Lower leg skin (tissue), 3 donors: ENCODE measurements around the gene CCDC187.

Experiments used
- CTCF ChIP-seq, 3 donors: fragments of 450-650 bp; IDR thresholded peaks; one replicate each; pipeline ENCODE4 v1.5.1; 2016; ENCODE audit warnings: antibody characterized with exemption in 3 of 3, mild to moderate bottlenecking in 3 of 3, moderate library complexity in 2 of 3
- POLR2A ChIP-seq, 2 donors: fragments of 450-650 bp; IDR thresholded peaks; one replicate each; pipeline ENCODE4 v1.6.1; 2016 to 2017; ENCODE audit warnings: antibody characterized with exemption in 2 of 2, mild to moderate bottlenecking in 1 of 2, moderate library complexity in 1 of 2

GRCh38 chr9:136314944-136315343, 11.1 kb upstream of the CCDC187 start:
- TF ChIP-seq CTCF (IDR thresholded peaks at IDR 0.05) (no peak), POLR2A (IDR thresholded peaks at IDR 0.05) (no peak)
